ENCODE measurements around the gene SGSM1.
A peak's percentile ranks its signal among the peaks of the same experiment; 100 is the strongest.

SGSM1 gene, protein sequence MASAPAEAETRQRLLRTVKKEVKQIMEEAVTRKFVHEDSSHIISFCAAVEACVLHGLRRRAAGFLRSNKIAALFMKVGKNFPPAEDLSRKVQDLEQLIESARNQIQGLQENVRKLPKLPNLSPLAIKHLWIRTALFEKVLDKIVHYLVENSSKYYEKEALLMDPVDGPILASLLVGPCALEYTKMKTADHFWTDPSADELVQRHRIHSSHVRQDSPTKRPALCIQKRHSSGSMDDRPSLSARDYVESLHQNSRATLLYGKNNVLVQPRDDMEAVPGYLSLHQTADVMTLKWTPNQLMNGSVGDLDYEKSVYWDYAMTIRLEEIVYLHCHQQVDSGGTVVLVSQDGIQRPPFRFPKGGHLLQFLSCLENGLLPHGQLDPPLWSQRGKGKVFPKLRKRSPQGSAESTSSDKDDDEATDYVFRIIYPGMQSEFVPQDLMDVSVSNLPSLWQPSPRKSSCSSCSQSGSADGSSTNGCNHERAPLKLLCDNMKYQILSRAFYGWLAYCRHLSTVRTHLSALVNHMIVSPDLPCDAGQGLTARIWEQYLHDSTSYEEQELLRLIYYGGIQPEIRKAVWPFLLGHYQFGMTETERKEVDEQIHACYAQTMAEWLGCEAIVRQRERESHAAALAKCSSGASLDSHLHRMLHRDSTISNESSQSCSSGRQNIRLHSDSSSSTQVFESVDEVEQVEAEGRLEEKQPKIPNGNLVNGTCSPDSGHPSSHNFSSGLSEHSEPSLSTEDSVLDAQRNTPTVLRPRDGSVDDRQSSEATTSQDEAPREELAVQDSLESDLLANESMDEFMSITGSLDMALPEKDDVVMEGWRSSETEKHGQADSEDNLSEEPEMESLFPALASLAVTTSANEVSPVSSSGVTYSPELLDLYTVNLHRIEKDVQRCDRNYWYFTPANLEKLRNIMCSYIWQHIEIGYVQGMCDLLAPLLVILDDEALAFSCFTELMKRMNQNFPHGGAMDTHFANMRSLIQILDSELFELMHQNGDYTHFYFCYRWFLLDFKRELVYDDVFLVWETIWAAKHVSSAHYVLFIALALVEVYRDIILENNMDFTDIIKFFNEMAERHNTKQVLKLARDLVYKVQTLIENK

DNA sequence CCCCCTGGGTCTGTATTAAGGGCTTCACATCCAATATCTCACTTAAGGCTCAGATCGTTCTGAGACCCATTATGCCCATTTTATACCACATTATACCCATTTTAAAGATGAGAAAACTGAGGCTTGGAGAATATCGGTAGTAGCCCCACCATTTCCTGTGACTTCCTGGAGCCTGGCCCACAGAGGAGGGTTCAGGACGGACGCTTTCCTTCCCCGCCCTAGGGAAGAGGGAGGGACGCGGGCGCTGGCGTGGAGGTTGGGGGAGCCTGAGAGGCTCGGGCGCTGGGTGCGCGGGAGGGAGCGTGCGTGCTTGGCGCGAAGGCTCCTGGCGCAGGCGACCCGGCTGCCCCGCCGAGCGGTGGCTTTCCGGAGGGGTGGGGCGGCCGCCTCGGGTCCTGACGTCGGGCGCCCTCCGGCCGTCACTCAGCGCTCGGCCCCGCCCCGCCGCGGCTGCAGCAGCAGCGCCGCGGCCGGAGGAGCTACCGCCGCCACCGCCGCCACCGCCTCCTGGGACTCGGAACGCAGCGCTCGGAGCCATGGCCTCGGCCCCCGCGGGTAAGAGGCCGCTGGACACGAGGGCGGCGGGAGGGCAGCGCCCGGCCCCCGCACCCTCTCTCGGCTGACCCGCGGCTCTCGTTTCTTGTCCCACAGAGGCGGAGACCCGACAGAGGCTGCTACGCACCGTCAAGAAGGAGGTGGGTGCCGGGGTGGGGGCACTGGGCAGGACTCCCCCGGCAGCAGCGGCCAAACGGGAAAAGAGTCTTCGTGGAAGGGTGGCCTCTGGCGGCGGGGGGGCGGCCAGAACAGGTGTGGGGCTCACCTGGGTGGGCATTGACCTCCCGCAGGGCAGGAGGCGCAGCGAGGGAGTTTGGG, at the start of gene SGSM1:
TSS of gene SGSM1 (plus strand) at position 422 of the 873 bp plus-strand sequence. CDS start at position 537, 115 bp downstream.
- no peak for DNase-seq

DNA sequence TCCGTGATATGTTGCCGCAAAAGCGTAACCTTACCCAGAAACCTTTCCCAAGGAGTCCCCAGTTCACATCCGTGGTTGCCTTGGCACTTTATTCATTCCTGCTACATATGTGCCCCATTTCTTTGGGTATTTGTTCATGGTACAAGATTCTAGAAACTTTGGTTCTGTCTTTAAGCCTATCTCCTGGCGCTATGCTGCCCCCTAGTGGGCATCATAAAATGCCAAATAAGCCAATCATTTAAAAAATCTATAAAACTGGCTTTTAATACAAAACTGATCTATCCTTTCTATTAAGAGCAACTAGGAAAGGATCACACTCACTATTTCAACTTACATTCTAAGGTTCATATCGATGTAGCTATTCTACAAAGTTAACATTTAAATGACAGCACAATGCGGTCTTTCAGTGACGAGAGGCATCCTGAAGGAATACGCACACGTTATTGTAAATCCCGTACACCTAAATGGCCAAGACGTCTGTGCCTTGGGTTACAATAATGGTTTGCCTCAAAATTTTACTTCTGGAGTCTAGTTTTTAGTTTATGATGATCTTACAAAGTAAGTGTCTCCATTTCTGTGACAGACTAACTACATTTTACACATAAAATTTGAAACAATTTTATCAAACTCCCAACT, 47.7 kb upstream of the SGSM1 start:
- DNase-seq = peak; percentile 31

DNA sequence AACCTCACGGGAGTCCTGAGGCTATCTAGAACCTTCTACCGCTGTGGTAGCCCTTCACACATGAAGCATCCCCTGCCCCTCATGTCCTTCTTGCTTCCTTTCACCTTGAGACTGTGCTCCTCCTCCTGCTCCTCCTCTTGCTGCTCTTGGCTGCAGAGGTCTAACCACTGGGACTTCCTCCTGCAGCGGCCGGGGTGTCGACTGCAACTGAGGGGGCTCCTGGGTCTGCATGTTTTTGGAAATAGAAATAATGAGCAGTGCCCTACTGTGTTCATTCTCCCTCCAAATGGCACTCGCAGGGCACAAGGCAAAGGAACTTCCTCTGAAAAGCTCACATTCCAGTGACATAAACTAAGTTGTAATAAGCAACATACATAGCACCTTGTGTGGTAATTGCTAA, 46.2 kb upstream of the SGSM1 start:
- no peak for DNase-seq

DNA sequence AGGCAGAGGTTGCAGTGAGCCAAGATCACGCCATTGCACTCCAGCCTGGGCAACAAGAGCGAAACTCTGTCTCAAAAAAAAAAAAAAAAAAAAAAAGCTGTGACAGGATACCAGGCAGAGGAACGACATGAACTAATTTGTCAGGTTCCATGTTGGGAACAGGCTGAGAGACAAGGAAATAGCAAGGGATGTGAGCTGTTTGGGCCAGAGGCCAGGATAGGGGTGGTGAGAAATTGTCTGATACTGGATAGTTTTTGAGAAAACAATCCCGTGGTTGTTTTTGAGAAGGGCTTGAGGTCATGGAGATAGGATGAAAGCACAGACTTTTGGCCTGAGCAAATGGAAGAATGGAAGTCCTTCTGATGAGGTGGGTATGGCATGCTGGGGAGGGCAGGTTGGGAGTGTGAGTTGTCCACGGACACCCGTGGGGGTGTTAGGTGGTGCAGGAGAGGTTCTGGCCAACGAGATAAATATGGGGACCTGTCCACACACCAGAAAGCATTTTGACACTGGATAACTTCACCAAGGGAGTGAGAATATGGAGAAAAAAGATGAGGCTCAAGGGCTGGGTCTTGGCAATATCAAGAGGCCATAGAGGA, 45.2 kb upstream of the SGSM1 start:
- no peak for DNase-seq

DNA sequence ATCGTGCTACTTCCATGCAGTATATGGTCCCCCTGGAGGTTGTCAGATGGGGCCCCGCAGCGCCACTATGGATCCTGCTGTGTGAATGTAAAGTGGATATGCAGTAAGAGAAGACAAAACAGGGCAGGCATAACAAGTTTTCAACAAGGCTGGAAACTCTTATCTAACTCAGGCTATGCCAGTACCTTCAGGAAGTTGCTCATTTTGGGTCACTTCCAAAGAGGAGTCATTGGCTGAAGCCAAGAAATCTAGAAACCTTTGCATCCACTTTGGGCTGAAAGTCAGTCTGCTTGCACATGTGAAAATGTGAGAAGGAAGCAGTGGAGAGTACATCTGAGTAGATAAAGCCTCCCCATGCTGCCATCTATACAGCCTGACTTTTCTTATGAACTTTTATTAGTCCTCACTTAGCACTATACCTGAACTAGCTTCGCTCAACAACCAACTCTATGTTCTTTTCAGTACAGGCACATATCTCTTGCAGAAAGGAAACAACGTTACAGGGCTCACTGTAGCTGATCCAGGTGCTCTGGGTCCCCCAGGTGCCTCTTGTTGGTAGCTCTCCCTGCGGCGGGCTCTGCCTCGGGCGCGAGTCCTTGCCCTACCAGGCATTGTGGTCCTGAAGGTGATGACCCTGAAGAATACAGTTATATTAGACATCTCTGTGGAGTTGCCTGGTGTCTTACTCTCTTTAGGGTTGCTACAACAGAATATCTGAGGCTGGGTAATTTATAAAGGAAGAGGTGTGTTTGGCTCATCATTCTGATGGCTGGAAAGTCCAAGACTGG, 43.9 kb upstream of the SGSM1 start:
- DNase-seq = no peak

DNA sequence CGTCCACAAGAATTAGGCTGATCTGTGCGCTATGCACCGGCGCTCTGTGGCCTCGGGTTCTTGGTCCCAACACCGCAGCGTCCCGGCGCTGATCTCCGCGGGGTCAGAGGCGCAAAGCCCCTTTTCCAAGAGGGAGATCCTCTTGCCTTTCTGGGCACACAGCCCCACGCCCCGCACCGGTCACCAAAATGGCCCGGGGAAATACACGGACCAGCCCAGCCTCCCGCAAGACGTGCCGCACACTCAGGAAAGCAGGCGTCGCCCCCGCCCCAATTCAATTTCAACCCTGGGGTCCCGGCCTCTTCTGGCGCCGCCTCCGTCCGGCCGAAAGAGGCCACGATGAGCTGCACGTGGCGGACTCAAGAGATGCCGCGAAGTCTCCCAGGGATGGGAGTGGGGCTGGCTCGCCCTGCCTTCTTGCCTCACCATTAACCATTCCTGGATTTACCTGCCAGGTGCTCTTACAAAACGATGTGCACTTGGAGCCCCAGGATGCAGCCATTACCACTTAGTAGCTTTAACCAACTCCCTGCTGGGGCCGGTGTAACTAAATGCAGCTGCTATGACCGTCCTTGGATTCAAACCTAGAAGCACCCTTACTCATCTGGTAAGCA, 42.0 kb upstream of the SGSM1 start:
- DNase-seq = no peak

DNA sequence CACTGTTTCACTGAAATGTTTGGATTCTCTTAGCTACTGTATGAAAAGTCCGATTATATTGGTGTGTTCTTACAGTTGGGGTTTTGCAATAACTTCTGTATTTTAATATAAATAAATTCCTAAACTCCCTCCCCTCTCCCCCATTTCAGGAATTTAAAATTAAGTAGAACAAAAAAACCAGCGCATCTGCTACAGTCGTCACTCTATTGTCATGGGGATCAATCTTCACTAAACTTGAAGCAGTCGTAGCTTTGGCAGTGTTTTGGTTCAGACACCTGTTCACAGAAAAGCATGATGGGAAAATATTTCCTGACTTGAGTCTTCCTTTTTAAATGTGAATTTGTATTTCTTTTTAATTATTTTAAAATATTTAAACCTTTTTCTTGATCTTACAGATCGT, 40.8 kb upstream of the SGSM1 start:
- no peak for DNase-seq

DNA sequence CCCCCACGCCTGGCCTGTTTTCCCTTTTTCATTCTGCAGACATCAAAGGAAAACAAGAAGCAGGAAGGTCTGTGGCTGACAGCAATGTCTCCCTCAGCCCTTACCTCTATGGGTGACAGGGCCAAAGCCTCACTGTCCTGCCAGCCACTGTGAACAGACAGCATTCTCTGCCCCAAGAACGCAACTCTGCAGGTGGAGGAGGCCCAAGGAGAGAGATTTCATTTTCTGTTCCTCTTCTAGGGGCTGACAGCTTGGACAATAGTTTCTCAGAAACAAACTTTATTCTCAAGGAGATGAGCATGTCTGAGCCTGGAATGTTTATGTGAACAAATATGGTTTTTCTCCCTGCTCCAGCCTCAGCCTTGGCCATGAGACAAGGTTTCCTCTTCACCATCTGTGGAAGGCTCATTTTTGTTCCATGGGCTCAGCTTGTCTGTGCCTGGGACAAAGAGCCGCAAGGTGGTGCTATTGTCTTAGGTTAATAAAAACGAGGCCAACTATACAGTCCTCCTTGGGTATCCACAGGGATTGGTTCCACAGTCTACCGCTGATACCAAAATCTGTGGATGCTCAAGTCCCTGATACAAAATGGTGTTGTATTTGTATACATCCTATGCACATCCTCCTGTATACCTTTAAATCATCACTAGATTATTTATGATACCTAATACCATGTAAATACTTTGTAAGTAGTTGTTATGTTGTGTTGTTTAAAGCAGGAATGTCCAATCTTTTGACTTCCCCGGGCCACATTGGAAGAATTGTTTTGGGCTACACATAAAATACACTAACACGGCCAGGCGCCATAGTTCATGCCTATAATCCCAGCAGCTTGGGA, 37.3 kb upstream of the SGSM1 start:
- no peak for DNase-seq

DNA sequence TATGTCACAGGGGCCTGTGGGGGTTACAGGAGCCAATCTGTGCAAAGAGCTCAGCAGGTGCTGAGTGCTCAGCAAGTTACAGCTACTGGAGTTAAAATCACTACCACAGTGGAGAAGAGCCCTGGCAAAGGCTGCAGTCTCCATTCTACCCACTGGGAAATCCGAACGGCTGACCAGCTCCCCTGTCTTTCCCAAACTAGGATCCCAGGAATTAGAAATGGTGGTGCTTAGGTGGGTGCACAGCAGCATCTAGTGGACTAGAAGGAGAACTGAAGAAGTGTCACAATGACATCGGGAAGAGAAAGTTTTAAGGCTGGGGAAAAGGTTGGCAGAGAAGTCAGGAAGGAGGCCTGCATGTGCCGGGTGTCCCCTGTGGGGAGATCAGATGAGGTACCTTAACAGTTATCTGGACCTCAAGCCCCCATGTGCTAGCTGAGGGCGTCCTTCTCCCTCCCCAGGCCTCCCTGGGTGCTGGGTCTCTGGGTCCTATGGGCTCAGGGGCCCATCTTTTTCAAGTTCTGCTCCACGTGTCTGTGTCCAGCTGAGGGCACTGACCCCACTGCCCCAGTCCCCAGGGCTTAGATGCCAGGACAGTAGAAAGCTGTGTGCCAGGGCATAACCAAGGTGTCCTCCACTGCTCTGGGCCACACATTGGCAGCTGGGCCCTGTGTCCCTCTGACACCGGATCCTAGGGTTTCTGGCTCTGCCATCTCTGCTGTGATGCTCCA, 33.4 kb upstream of the SGSM1 start:
- no peak for DNase-seq

DNA sequence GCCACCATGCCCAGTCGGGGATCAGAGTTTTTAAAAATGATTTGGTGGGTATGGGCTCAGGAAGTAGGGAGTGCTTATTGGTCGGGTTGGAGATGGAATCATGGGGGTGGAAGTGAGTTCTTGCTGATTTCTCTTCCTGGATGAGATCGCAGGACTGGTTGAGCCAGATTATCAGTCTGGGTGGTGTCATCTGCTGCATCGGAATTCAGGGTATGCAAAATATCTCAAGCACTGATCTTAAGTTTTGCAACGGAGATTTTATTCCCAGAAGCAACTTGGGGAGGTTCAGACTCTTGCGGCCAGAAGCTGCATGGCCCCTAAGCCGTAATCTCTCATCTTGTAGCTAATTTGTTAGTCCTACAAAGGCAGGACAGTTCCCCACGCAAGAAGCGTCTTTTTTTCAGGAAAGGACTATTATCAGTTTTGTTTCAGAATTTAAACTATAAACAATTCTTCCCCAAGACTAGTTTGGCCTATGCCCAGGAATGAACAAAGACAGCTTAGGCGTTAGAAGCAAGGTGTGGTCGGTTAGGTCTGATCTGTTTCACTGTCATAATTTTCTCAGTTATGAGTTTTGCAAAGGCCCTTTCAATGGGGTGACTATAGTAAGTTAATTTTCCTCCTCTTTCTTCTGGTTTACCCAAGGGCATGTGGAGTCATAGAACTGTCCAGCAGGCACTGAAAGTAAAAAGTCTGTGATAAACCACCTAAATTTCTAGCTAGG, 30.1 kb upstream of the SGSM1 start:
- DNase-seq = no peak

DNA sequence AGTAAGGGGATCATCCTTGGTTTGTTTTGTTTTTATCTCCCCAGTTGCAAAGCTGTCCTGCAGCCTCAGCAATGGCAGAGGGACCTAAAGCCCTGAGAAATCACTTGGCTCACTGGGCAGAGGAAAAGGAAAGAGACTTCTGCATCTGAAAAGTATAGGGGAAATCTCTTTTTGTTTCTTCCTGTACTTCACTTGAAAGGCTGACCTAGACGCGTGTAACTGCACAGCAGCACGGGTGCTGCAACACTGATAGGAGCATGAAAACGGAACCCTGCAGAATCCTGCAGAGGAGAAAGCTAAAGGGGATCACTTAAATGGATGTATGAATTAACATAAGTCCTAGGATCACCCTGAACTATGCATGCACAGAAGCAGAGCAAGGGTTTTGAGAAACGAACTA, 29.5 kb upstream of the SGSM1 start:
- DNase-seq = no peak

DNA sequence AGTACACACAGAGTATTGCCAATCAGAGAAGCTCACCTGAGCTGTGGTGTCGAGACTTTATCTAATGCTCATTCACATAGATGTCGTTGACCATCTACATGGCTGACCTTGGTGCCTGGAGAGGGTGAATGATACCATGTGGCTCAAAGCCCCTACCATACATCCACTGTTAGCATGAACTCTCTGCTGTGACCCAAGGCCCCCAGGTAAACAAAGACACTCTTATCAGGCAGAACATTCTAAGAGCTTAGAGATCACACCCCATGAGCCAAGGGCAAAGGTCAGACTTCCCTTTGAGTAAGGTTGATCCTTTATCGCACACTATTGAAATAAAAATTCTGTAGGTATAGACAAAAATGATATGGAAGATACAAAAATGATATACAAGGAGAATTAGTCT, 16.5 kb upstream of the SGSM1 start:
- DNase-seq = no peak

DNA sequence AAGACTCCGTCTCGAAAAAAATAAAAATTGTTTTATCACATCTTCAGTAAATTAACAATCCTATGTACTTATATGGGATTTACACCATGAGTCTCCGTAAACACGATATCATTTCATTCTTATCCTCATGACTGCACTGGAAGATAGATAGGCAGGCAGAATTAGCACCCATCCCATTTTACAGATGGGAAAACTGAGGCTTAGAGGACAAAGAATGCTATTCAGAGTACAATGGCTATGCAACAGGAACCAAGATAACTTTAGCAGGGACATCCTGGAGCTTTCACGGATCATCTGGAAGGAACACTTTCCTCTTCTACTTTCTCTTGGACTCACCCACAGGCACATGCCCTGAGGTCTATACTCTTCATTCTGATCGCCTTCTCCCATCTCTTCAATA, 14.6 kb upstream of the SGSM1 start:
- no peak for DNase-seq

DNA sequence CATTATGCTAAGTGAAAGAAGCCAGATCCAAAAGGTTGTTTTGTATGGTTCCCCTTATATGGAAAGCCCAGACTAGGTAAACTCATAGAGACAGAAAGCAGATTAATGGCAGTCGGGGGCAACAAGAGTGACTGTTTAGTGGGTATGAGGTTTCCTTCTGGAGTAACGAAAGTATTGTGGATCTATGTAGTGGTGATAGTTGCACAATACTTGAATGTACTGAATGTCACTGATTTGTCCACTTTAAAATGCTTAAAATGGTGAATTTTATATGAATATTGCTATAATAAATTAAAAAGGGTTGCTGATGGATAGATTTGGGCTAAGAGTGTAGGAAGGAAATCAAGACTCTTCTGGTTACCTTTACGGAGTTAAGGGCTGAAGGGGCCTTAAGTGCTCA, 10.0 kb upstream of the SGSM1 start:
- no peak for DNase-seq

DNA sequence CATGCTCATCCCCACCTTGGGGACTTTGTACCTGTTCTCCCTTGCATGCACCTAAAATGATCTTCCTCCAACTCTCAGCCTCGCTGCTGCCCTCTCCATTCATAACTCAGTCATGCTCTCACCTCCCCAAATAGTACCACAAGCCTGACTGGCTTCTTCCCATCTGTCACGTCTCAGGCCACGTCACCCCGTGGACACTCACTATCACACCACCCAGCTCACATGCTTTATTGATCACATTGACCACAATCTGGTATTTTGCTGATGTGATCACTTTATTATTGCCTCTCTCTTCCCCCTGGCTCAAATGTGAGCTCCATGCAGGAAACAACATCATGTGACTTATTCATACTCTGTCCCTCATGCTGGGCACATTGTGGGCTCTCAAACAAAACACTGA, 9.2 kb upstream of the SGSM1 start:
- no peak for DNase-seq

DNA sequence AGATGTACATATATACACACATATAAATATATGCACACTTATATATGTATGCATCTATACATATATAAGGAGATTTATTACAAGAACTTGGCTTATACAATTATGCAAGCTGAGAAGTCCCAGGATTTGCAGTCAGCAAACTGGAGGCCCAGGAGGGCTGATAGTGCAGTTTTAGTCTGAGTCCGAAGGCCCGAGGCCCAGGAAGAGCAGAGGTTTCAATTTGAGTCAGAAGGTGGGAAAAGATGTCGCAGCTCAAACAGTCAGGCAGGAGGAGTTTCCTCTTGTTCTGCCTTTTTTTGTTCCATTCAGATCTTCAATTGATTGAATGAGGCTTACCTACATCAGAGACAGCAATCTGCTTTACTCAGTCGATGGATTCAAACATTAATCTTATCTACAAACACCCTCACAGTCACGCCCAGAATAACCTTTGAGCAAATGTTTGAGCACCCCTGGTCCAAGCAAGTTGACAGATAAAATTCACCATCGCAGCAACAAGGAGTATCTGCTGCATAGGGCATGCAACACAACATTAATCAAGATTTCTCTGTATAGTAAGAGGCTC, 4.0 kb upstream of the SGSM1 start:
- no peak for DNase-seq

DNA sequence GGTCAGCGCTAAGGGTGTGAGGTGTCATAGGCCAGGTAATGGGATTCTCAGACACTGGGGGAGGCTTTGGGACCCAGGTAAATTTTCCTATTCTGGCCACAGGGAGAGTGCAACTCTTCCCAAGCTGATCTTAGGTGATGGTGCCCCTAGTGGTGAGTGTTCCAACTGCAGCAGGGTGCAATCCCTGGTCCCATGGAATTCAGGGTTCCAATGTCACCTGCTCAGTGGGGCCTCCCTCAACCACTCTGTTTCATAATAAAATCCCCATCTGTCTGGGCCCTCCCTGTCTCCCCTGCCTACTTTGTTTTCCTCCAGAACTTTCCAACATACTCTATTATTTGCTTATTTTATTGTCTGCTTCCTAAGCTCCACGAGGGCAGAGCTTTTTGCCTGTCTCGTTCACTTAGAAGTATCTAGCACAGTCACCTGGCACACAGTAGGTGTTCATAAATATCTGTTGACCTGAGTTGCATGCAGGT, 2.9 kb upstream of the SGSM1 start:
- no peak for DNase-seq

DNA sequence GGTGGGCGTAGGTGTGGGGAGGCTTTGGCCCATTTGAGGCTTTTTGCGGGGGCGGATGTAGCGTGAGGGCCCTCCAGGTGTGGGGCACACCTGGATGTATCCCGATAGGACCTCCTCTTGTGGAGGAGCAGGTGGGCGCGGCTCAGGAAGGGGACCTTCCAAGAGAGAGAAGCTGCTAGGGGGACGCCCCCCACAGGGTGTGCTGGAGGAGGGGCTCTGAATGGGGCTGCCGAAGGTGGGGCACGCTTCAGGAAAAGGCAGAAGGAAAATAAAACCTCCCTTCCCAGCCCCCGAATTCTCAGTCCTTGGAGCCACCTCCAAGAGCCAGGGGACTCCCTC, 621 bp downstream of the SGSM1 start:
- DNase-seq = no peak

Data from GF-D8 (cell line).